ENCODE results near the gene SOX2.

GRCh38 chr3:181710345-181711291 lies 1.1 kb upstream of the SOX2 start:
- TF ChIP-seq CTCF (IDR thresholded peaks at IDR 0.05) (no peak), POLR2A (IDR thresholded peaks at IDR 0.05) (no peak)
